ENCODE data around the gene EXOC3L4. TPM values are rescaled to one million over a fixed set of nuclear protein-coding genes. Genes with fewer than 3 reads are reported as not detected.
A peak's percentile ranks its signal among the peaks of the same experiment; 100 is the strongest.

Gene EXOC3L4
- total and polyA plus RNA-seq, 9 of the 15 experiments (the other 6 are each of a cell fraction or from before 2014, with no cell fraction given), result 0.10 to 6.7 (median 0.98) TPM; not detected in 1

DNA sequence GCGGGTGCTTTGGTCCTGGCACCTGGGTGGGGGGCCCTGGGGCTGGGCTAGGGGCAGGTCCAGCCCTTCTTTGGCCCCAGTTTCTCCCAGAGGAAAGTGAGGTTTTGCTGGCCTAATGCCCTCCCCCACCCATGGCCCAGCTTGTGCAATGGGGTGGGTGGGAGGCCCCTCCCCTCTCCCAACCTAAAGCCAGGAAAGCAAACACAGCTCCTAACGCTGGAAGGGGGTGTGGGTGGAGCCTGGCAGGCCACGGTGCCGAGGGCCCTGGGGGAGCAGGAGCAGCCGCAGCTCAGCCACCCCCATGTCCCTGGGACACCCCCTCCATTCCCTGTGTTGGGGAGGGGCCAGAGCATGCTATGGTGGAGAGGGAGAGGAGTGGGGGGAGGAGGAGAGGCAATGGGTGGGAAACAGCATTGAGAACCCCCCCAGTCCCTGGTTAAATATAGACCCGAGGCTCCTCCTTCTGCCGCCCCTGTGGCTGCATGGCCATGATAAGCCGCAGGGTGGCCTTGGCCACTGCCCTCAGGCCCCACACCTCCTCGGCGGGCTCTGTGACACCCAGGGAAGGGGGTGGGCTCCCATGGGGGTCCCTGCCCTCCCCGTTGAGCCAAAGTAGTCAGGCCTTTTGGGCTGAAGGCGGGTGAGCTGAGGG, 4.7 kb downstream of the EXOC3L4 start (continued):
- TF ChIP-seq, protein P1, sequence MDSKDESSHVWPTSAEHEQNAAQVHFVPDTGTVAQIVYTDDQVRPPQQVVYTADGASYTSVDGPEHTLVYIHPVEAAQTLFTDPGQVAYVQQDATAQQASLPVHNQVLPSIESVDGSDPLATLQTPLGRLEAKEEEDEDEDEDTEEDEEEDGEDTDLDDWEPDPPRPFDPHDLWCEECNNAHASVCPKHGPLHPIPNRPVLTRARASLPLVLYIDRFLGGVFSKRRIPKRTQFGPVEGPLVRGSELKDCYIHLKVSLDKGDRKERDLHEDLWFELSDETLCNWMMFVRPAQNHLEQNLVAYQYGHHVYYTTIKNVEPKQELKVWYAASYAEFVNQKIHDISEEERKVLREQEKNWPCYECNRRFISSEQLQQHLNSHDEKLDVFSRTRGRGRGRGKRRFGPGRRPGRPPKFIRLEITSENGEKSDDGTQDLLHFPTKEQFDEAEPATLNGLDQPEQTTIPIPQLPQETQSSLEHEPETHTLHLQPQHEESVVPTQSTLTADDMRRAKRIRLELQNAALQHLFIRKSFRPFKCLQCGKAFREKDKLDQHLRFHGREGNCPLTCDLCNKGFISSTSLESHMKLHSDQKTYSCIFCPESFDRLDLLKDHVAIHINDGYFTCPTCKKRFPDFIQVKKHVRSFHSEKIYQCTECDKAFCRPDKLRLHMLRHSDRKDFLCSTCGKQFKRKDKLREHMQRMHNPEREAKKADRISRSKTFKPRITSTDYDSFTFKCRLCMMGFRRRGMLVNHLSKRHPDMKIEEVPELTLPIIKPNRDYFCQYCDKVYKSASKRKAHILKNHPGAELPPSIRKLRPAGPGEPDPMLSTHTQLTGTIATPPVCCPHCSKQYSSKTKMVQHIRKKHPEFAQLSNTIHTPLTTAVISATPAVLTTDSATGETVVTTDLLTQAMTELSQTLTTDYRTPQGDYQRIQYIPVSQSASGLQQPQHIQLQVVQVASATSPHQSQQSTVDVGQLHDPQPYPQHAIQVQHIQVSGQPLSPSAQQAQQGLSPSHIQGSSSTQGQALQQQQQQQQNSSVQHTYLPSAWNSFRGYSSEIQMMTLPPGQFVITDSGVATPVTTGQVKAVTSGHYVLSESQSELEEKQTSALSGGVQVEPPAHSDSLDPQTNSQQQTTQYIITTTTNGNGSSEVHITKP (IDR thresholded peaks at IDR 0.05; ENCODE audit: partially characterized antibody), result peak; percentile 76
- no peak for TF ChIP-seq SRSF9 (IDR thresholded peaks at IDR 0.05; ENCODE audit: borderline replicate concordance, low read depth, low read length)
- TF ChIP-seq NUFIP1 (IDR thresholded peaks at IDR 0.05; ENCODE audit: partially characterized antibody), result no peak
- no peak for TF ChIP-seq ETS2 (tag; IDR thresholded peaks at IDR 0.05; ENCODE audit: borderline replicate concordance, poor library complexity, severe bottlenecking)
- TF ChIP-seq SMARCE1 (IDR thresholded peaks at IDR 0.05), result no peak
- peak; percentile 16; the same call in 1 of the 2 replicates for TF ChIP-seq CXXC5 (CRISPR knock-in tag; IDR thresholded peaks at IDR 0.05)
- no peak for TF ChIP-seq NCOA2 (IDR thresholded peaks at IDR 0.05; ENCODE audit: partially characterized antibody in 2 of 2)
- TF ChIP-seq SIN3B (IDR thresholded peaks at IDR 0.05; ENCODE audit: low read depth), result no peak
- no peak for TF ChIP-seq SAFB (IDR thresholded peaks at IDR 0.05; ENCODE audit: borderline replicate concordance, low read depth, low read length)
- no peak for TF ChIP-seq MAFK (IDR thresholded peaks at IDR 0.05; ENCODE audit: low read length)
- TF ChIP-seq NR3C1 (CRISPR knock-in tag; IDR thresholded peaks at IDR 0.05), result no peak
- TF ChIP-seq TAF9B (IDR thresholded peaks at IDR 0.05; ENCODE audit: partially characterized antibody), result no peak
- no peak for TF ChIP-seq ZNF133 (CRISPR knock-in tag; IDR thresholded peaks at IDR 0.05)
- TF ChIP-seq, protein P2, sequence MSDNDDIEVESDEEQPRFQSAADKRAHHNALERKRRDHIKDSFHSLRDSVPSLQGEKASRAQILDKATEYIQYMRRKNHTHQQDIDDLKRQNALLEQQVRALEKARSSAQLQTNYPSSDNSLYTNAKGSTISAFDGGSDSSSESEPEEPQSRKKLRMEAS (CRISPR knock-in tag; IDR thresholded peaks at IDR 0.05), result 0 out of 2 replicates have a peak, but pooled peaks have one; percentile 20
- TF ChIP-seq, protein P3, sequence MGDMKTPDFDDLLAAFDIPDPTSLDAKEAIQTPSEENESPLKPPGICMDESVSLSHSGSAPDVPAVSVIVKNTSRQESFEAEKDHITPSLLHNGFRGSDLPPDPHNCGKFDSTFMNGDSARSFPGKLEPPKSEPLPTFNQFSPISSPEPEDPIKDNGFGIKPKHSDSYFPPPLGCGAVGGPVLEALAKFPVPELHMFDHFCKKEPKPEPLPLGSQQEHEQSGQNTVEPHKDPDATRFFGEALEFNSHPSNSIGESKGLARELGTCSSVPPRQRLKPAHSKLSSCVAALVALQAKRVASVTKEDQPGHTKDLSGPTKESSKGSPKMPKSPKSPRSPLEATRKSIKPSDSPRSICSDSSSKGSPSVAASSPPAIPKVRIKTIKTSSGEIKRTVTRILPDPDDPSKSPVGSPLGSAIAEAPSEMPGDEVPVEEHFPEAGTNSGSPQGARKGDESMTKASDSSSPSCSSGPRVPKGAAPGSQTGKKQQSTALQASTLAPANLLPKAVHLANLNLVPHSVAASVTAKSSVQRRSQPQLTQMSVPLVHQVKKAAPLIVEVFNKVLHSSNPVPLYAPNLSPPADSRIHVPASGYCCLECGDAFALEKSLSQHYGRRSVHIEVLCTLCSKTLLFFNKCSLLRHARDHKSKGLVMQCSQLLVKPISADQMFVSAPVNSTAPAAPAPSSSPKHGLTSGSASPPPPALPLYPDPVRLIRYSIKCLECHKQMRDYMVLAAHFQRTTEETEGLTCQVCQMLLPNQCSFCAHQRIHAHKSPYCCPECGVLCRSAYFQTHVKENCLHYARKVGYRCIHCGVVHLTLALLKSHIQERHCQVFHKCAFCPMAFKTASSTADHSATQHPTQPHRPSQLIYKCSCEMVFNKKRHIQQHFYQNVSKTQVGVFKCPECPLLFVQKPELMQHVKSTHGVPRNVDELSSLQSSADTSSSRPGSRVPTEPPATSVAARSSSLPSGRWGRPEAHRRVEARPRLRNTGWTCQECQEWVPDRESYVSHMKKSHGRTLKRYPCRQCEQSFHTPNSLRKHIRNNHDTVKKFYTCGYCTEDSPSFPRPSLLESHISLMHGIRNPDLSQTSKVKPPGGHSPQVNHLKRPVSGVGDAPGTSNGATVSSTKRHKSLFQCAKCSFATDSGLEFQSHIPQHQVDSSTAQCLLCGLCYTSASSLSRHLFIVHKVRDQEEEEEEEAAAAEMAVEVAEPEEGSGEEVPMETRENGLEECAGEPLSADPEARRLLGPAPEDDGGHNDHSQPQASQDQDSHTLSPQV (IDR thresholded peaks at IDR 0.05), result peak; percentile 39; the same call in 1 of the 2 replicates
- TF ChIP-seq, protein P4, sequence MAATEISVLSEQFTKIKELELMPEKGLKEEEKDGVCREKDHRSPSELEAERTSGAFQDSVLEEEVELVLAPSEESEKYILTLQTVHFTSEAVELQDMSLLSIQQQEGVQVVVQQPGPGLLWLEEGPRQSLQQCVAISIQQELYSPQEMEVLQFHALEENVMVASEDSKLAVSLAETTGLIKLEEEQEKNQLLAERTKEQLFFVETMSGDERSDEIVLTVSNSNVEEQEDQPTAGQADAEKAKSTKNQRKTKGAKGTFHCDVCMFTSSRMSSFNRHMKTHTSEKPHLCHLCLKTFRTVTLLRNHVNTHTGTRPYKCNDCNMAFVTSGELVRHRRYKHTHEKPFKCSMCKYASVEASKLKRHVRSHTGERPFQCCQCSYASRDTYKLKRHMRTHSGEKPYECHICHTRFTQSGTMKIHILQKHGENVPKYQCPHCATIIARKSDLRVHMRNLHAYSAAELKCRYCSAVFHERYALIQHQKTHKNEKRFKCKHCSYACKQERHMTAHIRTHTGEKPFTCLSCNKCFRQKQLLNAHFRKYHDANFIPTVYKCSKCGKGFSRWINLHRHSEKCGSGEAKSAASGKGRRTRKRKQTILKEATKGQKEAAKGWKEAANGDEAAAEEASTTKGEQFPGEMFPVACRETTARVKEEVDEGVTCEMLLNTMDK (IDR thresholded peaks at IDR 0.05; ENCODE audit: borderline replicate concordance, insufficient read depth, low read depth, low read length, poor library complexity, severe bottlenecking), result peak; percentile 15
- no peak for TF ChIP-seq RNF2 (IDR thresholded peaks at IDR 0.05)
